ENCODE data around the gene MAGI2.

MAGI2 gene

GRCh38 chr7:78906735-78907134, 546.7 kb downstream of the MAGI2 start:
- no peak for DNase-seq (ENCODE audit: low read depth)

DNA sequence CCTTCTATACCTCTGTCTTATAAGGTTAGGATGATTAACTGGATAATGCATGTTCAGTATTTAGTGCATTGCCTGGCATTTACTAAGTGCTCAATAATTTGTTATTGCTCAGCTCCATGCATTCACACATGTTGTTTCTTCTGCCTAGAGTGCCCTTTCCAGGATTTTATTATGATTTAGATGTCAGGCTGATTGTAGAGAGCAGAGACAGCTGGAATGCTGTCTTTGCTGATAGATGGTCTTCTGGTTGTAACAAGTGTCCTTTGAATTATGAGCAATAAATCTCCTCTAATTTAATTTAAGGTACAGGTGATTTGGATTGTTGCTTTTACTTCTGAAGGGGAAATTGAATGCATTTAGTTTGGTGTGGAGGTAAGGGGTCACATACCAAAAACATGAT, 548.0 kb downstream of the MAGI2 start:
- no peak for DNase-seq (ENCODE audit: low read depth)

- no peak for DNase-seq (ENCODE audit: low read depth)
These were observed 548.5 kb downstream of the MAGI2 start for GRCh38 chr7:78904983-78905382.

DNA sequence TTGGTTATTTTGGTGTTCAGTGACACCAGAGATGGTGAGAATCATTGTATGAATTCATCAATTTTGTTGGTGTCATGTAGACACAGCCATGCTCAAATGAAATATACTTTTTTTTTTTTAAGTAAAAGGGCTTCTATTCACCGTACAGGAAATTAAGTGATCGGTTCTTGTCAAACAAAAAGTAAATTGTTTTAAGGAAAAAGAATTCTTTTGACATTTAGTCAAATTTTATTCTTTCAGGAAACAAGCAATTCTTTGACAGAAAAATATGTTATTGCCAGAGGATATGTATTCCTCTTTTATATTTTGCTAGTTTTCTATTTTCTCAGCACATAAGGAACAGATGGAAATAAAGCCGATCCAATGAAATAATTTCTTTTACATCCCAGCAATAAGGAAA, 551.9 kb downstream of the MAGI2 start:
- no peak for DNase-seq (ENCODE audit: low read depth)

GRCh38 chr7:78900806-78901205, 552.7 kb downstream of the MAGI2 start:
- no peak for DNase-seq (ENCODE audit: low read depth)

DNA sequence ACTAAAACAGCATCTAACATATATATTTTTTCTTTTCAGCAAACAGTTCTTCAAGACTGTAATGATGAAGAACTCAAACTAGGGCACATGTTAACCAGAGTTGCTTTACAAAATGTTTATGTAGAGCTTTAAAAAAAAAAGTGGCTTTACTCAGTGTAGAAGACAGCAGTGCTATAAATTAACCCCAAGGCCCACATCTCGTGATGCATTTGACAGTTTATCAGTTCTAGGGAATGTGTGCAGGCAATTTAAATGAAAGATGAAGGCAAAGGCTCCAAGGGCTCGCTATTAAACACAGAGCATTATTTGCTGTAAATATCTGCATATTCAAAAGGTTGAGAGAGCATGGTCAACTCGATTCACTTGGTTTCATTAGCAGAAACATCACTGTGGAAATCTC, 558.1 kb downstream of the MAGI2 start:
- DNase-seq (ENCODE audit: low read depth), result no peak

DNA sequence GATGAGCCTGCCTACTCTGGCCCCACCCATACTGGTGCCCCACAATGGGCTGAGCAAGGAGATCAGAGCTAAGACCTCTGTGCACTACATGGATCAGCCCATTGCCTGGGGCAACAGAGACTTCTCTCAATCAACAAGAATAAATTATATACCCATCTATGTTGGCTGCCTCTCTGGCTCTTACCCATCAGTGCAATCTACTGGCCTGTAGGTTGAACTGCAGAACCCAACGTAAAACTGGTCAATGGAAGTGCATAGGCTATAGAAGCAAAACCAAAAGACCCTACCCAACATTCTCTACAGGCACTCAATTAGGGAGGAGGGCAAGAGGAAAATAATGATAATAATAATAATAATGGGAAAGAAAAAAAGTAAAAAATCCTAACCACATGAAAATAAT, 574.3 kb downstream of the MAGI2 start:
- no peak for DNase-seq (ENCODE audit: low read depth)

DNA sequence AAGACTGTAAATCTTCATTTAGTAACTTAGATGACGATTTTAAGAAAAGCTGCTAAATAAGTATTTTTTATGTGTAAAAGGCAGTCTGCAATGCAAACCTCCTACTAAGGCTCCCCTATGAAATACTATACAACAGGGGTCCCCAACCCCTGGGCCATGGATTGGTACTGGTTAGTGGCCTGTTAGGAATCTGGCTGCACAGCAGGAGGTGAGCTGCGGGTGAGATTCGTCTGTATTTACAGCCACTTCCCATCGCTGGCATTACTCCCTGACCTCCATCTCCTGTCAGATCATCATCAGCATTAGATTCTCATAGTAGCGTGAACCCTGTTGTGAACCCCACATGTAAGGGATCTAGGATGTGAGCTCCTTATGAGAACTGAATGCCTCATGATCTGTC, 580.4 kb downstream of the MAGI2 start:
- DNase-seq (ENCODE audit: low read depth), result no peak

DNA sequence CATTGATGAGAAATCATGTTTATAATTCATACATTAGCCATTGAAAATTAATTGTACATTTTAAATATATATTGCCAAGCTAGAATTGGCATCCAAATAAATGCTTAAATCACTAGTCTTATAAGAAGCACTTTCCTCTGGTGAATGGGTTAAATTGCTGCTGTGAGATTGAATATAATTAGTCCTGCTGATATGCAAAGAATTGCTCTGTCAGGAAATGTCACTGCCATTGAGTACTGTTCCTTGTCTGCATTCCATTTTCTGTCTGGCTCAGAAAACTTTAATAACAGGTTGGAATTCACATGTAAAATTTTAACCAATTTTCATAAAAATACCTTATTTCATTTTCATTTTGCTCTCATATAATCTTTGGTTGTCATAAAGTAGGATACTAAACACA, 589.1 kb downstream of the MAGI2 start:
- no peak for DNase-seq (ENCODE audit: low read depth)

- DNase-seq (ENCODE audit: low read depth), result no peak
These were observed 590.2 kb downstream of the MAGI2 start for GRCh38 chr7:78863281-78863680.

- DNase-seq (ENCODE audit: low read depth), result no peak
These were observed 591.0 kb downstream of the MAGI2 start for GRCh38 chr7:78862411-78862900.

DNA sequence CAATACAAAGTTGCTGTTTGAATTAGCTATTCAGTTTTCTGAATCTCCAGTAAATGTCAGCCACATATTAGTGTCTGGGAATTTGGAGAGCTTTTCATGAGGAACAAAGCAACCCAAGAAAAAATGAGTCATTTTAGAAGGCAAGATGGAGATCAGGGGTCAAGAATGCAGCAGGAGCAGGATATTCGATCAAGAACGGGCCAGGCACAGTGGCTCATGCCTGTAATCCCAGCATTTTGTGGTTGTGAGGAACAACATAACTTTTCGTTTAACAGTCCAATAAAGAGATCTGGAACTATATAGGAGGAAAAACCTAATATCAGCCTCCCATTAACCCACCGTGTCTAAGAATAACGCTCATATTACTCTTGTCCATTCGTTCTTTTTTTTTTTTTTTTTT, 600.5 kb downstream of the MAGI2 start:
- peak; percentile 70 for DNase-seq (ENCODE audit: low read depth)

DNA sequence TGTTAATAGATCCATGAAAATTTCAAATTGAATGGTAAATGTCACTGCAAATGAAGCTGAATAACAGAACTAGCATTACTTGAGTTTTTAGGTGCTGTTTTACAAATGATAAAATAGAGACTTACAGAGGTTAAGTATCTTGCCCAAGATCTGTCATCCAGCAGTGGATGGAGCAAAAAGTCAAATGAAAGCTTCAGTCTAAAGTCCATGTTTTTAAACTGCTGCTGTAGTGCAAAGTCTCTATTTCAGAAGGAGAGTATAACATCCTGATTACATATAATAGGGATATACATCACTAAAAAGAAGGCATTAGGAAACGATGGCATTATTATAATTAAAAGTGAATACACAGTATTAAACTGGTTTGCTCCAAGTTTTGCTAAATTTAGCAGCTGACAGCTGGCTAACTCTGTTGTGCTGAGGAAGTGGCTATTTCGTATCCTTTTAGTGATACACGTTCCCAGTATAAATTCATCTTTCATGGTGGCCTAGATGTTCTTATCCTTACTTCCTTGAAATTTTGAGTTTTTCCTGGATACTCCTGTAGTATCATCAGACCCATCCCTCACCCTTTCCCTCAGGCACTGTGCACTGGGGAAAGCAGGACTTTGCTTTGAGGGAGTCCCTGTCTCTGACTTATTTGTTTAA, 603.2 kb downstream of the MAGI2 start:
- DNase-seq (ENCODE audit: low read depth), result no peak

- DNase-seq (ENCODE audit: low read depth), result no peak
These were observed 608.3 kb downstream of the MAGI2 start for GRCh38 chr7:78845155-78845554.

GRCh38 chr7:78842068-78842467, 611.4 kb downstream of the MAGI2 start:
- no peak for DNase-seq (ENCODE audit: low read depth)

- no peak for DNase-seq (ENCODE audit: low read depth)
These were observed 617.6 kb downstream of the MAGI2 start for GRCh38 chr7:78835897-78836296.

DNA sequence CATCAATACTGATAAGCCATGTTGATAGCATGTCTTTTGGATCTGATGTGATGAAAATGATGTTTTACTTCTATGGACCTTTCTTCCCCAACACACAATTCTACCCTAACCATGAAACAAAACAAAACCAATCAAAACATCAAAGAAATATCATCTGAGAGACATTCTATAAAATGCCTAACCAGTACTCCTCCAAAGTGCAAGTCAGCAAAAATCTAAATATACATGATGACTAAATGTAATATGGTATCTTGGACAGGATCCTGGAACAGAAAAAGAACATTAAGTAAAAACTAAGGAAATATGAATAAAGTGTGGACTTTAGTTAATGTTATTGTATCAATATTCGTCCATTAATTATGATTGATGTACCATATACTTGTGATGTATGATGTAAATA, 625.1 kb downstream of the MAGI2 start:
- peak; percentile 18 for DNase-seq (ENCODE audit: low read depth)

DNA sequence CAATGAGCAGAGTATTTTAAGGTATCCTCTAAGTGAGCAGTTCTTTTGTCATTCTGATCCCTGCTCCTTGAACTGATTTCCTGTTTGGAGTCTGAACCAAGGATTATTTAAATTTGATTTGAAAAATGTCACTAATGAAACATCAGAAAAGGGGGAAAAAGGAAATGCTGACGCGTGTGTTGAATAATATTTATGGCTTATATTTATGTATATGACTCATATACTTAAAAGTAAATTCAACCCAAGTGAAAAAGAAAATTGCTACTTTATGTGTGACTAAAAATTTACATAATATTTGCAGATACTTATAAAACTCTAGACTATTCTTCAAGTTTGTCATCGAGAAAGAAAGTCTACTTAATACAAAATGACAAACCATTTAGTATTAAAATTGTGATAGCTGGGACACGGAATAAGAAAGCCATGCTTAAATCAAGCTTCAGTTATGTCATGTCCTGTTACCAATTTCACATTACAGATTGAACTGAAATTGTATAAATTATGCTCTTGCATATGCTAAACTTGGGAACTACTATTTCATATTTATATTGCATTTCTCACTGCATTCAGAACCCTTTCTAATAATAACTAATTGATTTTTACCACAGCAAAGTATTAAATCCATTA, 649.9 kb downstream of the MAGI2 start:
- DNase-seq (ENCODE audit: low read depth), result no peak

DNA sequence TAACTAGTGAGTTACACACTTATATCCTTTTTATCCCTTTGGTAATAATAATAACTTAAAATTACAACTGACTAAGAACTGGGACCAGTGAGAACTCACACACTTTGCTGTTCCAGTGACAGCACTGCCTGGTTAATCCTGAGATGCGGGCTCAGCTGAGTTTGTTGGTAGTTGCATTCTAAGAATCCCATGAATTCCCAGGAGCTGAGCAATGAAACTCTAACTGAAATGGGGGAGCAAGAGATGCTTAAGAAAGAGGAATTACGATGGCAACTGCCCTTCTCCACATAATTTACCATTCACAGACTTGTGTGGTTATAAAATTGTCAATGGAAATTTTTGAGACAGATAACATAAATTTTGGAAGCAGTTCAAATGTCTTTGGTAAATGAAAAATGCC, 659.4 kb downstream of the MAGI2 start:
- no peak for DNase-seq (ENCODE audit: low read depth)

- no peak for DNase-seq (ENCODE audit: low read depth)
These were observed 660.8 kb downstream of the MAGI2 start for GRCh38 chr7:78792624-78793023.

- DNase-seq (ENCODE audit: low read depth), result no peak
These were observed 661.5 kb downstream of the MAGI2 start for GRCh38 chr7:78792006-78792405.

DNA sequence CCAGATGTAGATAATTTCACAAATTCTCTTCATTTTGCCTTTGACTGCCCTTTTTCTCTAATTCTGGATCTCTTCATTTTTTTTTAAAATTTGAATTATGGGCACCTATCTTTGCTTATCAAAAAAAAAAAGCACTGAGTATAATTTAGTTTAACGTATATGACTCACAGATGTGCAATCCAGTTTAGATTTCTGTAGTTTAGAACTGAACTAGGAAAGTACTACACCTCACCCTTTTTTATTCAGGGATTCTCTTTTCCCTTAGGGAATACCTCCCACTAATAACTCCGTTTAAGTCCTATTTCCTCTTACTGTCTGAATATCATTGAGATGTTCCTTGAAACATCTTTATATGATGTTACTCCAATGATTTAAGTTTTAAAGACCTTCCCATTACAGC, 665.0 kb downstream of the MAGI2 start:
- no peak for DNase-seq (ENCODE audit: low read depth)

- DNase-seq (ENCODE audit: low read depth), result no peak
These were observed 665.6 kb downstream of the MAGI2 start for GRCh38 chr7:78787854-78788253.

GRCh38 chr7:78786055-78786454, 667.4 kb downstream of the MAGI2 start:
- DNase-seq (ENCODE audit: low read depth), result no peak
